Hair follicular keratinocyte (primary cell): ENCODE results near the gene SYNE3. TPM values are rescaled to one million over a fixed set of nuclear protein-coding genes. Genes with fewer than 3 reads are reported as not detected.

ENCODE experiments used
- total RNA-seq: library from RNA; depleted of rRNA; stranded (reverse); fragments of >200 nt; gene quantifications from 2 replicates; pipeline ENCODE4 v1.2.3, GENCODE V29; 2015

The SYNE3 gene, protein sequence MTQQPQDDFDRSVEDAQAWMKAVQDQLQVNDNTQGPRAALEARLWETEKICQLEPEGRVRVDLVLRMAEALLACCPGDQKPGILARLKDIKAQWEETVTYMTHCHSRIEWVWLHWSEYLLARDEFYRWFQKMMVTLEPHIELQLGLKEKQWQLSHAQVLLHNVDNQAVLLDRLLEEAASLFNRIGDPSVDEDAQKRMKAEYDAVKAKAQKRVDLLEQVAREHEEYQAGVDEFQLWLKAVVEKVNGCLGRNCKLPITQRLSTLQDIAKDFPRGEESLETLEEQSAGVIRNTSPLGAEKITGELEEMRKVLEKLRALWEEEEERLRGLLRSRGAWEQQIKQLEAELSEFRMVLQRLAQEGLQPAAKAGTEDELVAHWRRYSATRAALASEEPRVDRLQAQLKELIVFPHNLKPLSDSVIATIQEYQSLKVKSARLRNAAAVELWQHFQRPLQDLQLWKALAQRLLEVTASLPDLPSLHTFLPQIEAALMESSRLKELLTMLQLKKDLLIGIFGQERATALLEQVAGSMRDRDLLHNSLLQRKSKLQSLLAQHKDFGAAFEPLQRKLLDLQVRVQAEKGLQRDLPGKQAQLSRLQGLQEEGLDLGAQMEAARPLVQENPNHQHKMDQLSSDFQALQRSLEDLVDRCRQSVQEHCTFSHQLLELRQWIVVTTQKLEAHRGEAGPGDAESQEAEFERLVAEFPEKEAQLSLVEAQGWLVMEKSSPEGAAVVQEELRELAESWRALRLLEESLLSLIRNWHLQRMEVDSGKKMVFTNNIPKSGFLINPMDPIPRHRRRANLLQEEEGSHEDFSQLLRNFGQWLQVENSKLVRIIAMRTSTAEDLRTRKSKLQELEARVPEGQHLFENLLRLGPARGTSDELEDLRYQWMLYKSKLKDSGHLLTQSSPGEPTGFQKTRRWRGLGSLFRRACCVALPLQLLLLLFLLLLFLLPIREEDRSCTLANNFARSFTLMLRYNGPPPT
- 6.1 and 13.3 TPM in 2 replicates for total RNA-seq

DNA sequence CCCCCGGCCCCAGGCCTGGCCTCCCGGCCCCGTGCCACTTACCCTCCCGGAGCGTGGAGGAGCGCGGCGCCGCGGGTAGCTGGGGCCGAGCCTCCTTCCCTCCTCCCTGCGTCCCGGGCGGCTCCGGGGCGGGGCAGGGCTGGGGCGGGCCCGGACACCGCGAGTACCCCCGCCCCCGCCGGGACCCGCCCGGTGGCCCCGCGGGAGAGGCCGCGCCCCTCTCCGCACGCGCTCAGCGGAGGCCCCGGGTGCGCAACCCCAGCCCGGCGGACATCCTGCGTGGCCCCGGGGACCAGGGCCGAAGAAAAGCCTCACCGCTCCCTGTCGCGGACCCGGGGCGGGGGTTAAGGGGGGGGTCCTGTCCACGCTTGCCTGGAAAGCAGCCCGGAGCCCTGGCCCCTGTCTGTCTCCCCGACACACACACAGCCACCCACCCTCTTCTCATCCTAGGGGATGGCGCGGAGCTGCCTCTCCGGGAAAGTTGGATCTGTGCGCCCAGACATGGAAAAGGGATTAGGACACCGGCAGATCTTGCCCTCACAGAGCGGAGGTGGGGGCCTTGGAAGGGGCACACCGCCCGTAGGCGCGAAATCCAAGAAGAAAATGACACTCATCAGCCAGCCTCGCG lies at the start of gene SYNE3:
SYNE3 (minus strand) TSS at position 97 of the 628 bp plus-strand sequence. CDS start 40,829 bp downstream, outside the sequence.

DNA sequence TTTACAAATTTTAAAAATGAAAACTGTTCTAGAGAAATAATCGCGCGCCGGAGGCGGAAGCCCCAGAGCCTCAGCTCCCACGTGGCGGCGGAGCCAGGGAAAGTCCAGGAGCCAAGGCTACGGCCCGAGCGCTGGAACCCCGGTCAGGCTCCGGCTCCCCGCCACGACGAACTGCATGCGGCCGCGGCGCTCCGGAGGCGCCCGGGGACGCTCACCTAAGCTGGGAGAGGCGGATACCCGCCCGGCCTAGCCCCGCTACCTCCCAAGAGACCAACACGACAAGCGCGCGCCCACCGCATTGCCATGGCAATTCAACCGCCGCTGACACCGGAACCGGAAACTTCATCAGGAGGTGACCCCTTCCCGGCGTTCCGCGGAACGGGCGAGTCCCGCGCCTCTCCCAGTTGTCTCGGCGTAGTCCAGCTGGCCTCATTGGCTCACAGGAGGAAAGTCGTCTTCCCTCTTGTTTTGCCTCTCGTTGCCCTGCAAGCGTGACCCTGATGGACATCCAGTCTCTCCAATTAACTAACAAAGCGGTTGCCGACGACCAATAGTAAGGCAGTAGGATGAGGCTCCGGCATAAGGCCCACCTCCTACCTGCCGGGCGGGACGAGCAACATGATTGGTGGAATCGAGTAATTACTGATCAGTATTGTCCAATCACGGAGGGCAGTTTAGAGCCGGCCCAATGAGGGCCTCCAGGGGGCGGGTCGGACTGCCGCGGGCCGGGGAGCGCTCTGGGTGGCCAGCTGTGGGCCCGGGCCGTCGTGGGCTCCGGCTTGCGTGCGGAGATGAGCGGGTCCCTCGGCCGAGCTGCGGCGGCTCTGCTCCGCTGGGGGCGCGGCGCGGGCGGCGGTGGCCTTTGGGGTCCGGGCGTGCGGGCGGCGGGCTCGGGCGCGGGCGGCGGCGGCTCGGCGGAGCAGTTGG lies 18.1 kb upstream of the SYNE3 start, which contains the start of gene GLRX5:
GLRX5 (plus strand) TSS at position 752 of the 927 bp plus-strand sequence; CDS start at position 792, 40 bp downstream.

Other genes starting within 250 kb of the SYNE3 start
- 6.7 and 6.9 TPM in 2 replicates for gene CLMN, start 196.7 kb downstream of the SYNE3 start, total RNA-seq
- gene GLRX5, start 18.4 kb upstream of the SYNE3 start, total RNA-seq, result 47.9 and 66.7 TPM in 2 replicates
- gene TCL1B, start 169.8 kb upstream of the SYNE3 start, total RNA-seq, result not detected in 2 replicates
- gene TCL1A, start 197.5 kb upstream of the SYNE3 start, total RNA-seq, result not detected in 2 replicates